Measurements from ENCODE around the gene GPHA2. TPM values are rescaled to one million over a fixed set of nuclear protein-coding genes. Genes with fewer than 3 reads are reported as not detected.

GPHA2 gene
- polyA plus RNA-seq, 1 donor from 2014 or later, result not detected

DNA sequence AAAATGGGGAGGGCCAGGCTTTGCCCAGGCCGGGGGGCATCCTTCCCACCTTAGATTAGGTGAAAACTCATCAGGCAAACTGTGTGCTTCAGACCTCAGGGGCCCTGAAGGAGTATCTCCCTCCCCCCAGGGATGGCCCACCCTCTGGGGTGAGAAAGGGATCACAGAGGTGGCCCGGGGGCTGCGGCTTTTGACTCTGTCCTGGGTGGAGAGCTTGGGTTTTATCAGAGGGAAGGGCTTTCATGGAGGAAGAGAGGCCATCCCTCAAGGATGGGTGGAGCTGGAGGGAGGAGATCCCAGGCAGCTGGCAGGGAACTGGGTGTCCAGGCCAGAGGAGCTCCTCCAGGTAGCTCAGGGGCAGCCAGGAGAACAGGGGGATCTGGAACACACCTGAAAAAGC, 14.3 kb downstream of the GPHA2 start:
- H3F3A ChIP-seq (ENCODE audit: insufficient read depth, low read length, poor library complexity, severe bottlenecking), result no peaks in the 10 kb centered on the region
- H3K27ac ChIP-seq (ENCODE audit: low read length), result no peak overlapping the region
- no peaks in the 10 kb centered on the region for H4K20me1 ChIP-seq (ENCODE audit: insufficient read depth)
- TF ChIP-seq, protein P1, sequence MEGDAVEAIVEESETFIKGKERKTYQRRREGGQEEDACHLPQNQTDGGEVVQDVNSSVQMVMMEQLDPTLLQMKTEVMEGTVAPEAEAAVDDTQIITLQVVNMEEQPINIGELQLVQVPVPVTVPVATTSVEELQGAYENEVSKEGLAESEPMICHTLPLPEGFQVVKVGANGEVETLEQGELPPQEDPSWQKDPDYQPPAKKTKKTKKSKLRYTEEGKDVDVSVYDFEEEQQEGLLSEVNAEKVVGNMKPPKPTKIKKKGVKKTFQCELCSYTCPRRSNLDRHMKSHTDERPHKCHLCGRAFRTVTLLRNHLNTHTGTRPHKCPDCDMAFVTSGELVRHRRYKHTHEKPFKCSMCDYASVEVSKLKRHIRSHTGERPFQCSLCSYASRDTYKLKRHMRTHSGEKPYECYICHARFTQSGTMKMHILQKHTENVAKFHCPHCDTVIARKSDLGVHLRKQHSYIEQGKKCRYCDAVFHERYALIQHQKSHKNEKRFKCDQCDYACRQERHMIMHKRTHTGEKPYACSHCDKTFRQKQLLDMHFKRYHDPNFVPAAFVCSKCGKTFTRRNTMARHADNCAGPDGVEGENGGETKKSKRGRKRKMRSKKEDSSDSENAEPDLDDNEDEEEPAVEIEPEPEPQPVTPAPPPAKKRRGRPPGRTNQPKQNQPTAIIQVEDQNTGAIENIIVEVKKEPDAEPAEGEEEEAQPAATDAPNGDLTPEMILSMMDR (IDR thresholded peaks at IDR 0.05; ENCODE audit: poor library complexity, severe bottlenecking), result no peak
- TF ChIP-seq EP300 (conservative IDR thresholded peaks at IDR 0.05; ENCODE audit: poor library complexity, severe bottlenecking) (no peak), MXI1 (conservative IDR thresholded peaks at IDR 0.05; ENCODE audit: poor library complexity, severe bottlenecking) (no peak), POLR2AphosphoS5 (IDR thresholded peaks at IDR 0.05) (no peak), RAD21 (conservative IDR thresholded peaks at IDR 0.05) (no peak), SMC3 (conservative IDR thresholded peaks at IDR 0.05; ENCODE audit: poor library complexity) (no peak), TAF1 (IDR thresholded peaks at IDR 0.05; ENCODE audit: low read depth) (no peak), EZH2 (IDR thresholded peaks at IDR 0.05; ENCODE audit: borderline replicate concordance, insufficient read depth, low read length, poor library complexity, severe bottlenecking) (no peak)
- TF ChIP-seq, protein P2, sequence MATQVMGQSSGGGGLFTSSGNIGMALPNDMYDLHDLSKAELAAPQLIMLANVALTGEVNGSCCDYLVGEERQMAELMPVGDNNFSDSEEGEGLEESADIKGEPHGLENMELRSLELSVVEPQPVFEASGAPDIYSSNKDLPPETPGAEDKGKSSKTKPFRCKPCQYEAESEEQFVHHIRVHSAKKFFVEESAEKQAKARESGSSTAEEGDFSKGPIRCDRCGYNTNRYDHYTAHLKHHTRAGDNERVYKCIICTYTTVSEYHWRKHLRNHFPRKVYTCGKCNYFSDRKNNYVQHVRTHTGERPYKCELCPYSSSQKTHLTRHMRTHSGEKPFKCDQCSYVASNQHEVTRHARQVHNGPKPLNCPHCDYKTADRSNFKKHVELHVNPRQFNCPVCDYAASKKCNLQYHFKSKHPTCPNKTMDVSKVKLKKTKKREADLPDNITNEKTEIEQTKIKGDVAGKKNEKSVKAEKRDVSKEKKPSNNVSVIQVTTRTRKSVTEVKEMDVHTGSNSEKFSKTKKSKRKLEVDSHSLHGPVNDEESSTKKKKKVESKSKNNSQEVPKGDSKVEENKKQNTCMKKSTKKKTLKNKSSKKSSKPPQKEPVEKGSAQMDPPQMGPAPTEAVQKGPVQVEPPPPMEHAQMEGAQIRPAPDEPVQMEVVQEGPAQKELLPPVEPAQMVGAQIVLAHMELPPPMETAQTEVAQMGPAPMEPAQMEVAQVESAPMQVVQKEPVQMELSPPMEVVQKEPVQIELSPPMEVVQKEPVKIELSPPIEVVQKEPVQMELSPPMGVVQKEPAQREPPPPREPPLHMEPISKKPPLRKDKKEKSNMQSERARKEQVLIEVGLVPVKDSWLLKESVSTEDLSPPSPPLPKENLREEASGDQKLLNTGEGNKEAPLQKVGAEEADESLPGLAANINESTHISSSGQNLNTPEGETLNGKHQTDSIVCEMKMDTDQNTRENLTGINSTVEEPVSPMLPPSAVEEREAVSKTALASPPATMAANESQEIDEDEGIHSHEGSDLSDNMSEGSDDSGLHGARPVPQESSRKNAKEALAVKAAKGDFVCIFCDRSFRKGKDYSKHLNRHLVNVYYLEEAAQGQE (IDR thresholded peaks at IDR 0.05; ENCODE audit: borderline replicate concordance), result no peak
- H3K79me2 ChIP-seq (replicated peaks; ENCODE audit: insufficient read depth, low read length), result peaks cover 2% of the 10 kb centered on the region
- no peak overlapping the region for H3K4me2 ChIP-seq (ENCODE audit: low read length)
- H3K9me2 ChIP-seq (ENCODE audit: insufficient read depth, low read length), result no peaks in the 10 kb centered on the region
- no peak overlapping the region for H2AFZ ChIP-seq (ENCODE audit: low read depth, low read length)
- no peaks in the 10 kb centered on the region for H3K9me3 ChIP-seq (ENCODE audit: low read length)
- no peaks in the 10 kb centered on the region for H3K27me3 ChIP-seq (ENCODE audit: insufficient read depth, low read depth, low read length)
- no peak overlapping the region for H3K9ac ChIP-seq (ENCODE audit: low read length)
- H3K4me3 ChIP-seq (ENCODE audit: low read length), result no peak overlapping the region
- H3K36me3 ChIP-seq (ENCODE audit: insufficient read depth, low read length), result no peaks in the 10 kb centered on the region

DNA sequence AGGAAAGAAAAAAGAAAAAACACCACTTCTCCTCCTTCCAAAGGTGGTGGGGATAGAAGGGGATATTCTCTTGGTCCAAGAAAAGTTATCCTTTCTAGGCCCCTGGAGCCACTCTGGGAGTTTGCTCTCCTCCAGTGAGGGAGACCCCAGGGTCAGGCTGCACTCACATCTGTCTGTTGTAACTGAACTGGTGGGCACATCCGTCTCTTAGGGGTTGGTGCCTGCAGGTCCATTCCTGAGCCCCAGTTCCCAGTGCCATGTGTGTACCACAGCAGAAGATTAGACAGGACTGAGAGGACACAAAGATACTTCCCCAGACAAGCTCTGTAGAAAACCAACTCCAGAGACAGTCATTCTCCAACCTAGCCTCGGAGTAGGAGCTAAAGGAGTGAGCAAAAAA, 15.6 kb downstream of the GPHA2 start:
- H3K9me3 ChIP-seq (ENCODE audit: low read length), result no peaks in the 10 kb centered on the region

More for the DNA sequence above, 15.6 kb downstream of the GPHA2 start:
- H3K9me2 ChIP-seq (ENCODE audit: insufficient read depth, low read length), result no peaks in the 10 kb centered on the region
- H3K36me3 ChIP-seq (ENCODE audit: insufficient read depth, low read length), result no peaks in the 10 kb centered on the region
- H3K9ac ChIP-seq (ENCODE audit: low read length), result no peak overlapping the region
- no peak overlapping the region for H3K27ac ChIP-seq (ENCODE audit: low read length)
- no peaks in the 10 kb centered on the region for H3F3A ChIP-seq (ENCODE audit: insufficient read depth, low read length, poor library complexity, severe bottlenecking)
- no peak overlapping the region for H3K4me2 ChIP-seq (ENCODE audit: low read length)
- H3K79me2 ChIP-seq (replicated peaks; ENCODE audit: insufficient read depth, low read length), result peaks cover 7% of the 10 kb centered on the region
- H4K20me1 ChIP-seq (ENCODE audit: insufficient read depth), result no peaks in the 10 kb centered on the region
- H3K4me3 ChIP-seq (ENCODE audit: low read length), result no peak overlapping the region
- no peaks in the 10 kb centered on the region for H3K27me3 ChIP-seq (ENCODE audit: insufficient read depth, low read depth, low read length)
- no peak overlapping the region for H2AFZ ChIP-seq (ENCODE audit: low read depth, low read length)
- TF ChIP-seq SMC3 (conservative IDR thresholded peaks at IDR 0.05; ENCODE audit: poor library complexity), result no peak
- TF ChIP-seq EZH2 (IDR thresholded peaks at IDR 0.05; ENCODE audit: borderline replicate concordance, insufficient read depth, low read length, poor library complexity, severe bottlenecking), result no peak
- TF ChIP-seq EP300 (conservative IDR thresholded peaks at IDR 0.05; ENCODE audit: poor library complexity, severe bottlenecking), result no peak
- TF ChIP-seq TAF1 (IDR thresholded peaks at IDR 0.05; ENCODE audit: low read depth), result no peak
- TF ChIP-seq MXI1 (conservative IDR thresholded peaks at IDR 0.05; ENCODE audit: poor library complexity, severe bottlenecking), result no peak
- TF ChIP-seq RAD21 (conservative IDR thresholded peaks at IDR 0.05), result no peak
- TF ChIP-seq, protein P2 (IDR thresholded peaks at IDR 0.05; ENCODE audit: borderline replicate concordance), result no peak
- TF ChIP-seq POLR2AphosphoS5 (IDR thresholded peaks at IDR 0.05), result no peak
- TF ChIP-seq, protein P1 (IDR thresholded peaks at IDR 0.05; ENCODE audit: poor library complexity, severe bottlenecking), result no peak
